H1 (cell line): ENCODE measurements around the gene UGGT2. TPM values are rescaled to one million over a fixed set of nuclear protein-coding genes. Genes with fewer than 3 reads are reported as not detected.

Experiments
- CTCF ChIA-PET: fragments of 300-600 bp; sonication (Branson Sonifier 250); formaldehyde crosslinking; loops from one replicate; lab custom pipeline; 2021; ENCODE audit not compliant: partially characterized antibody; lab: Charles Lee
- POLR2A ChIA-PET: fragments of 300-600 bp; sonication (Branson Sonifier 250); formaldehyde crosslinking; loops from one replicate; lab custom pipeline; 2021; ENCODE audit warnings: inconsistent platforms; ENCODE audit not compliant: partially characterized antibody; lab: Charles Lee
- DNase-seq, 2 experiments: peaks; one replicate each; pipeline versions ENCODE4 v3.0.0 to v3.0.0-alpha.2; 2010 to 2022; ENCODE audit warnings: low spot score in 2 of 2, low read depth in 1 of 2, mixed read lengths in 1 of 2
- FAIRE-seq: peaks from 2 replicates; lab custom pipeline; 2011; peaks lifted over from hg19 to GRCh38; lab: Jason Lieb, UNC
- H2AFZ ChIP-seq: 2 replicates; pipeline ENCODE4 v1.8.1; 2012; ENCODE audit warnings: low read length, inconsistent platforms
- H2AK5ac ChIP-seq: 2 replicates; pipeline ENCODE4 v1.6.1; 2013; ENCODE audit warnings: low read depth, low read length
- H2BK120ac ChIP-seq: replicated peaks from 2 replicates; pipeline ENCODE3; 2013; ENCODE audit warnings: low read depth, low read length, inconsistent platforms
- H2BK12ac ChIP-seq: 2 replicates; pipeline ENCODE4 v1.6.1; 2013; ENCODE audit warnings: low read depth, low read length
- H2BK15ac ChIP-seq: 2 replicates; pipeline ENCODE4 v1.6.1; 2013; ENCODE audit warnings: low read length
- H2BK20ac ChIP-seq: 2 replicates; pipeline ENCODE4 v1.6.1; 2013; ENCODE audit warnings: low read length
- H2BK5ac ChIP-seq: 2 replicates; pipeline ENCODE4 v1.6.1; 2013; ENCODE audit warnings: low read depth, low read length
- H3K14ac ChIP-seq: 2 replicates; pipeline ENCODE4 v1.6.1; 2013; ENCODE audit warnings: inconsistent platforms; ENCODE audit not compliant: insufficient read length
- H3K18ac ChIP-seq: 2 replicates; pipeline ENCODE4 v1.6.1; 2013; ENCODE audit warnings: low read length; ENCODE audit errors: extremely low read depth
- H3K23ac ChIP-seq: 2 replicates; pipeline ENCODE4 v1.6.1; 2013; ENCODE audit warnings: inconsistent platforms; ENCODE audit not compliant: insufficient read length
- H3K23me2 ChIP-seq: 2 replicates; pipeline ENCODE4 v1.6.1; 2013; ENCODE audit warnings: low read depth, low read length
- H3K27ac ChIP-seq: 2 replicates; pipeline ENCODE4 v1.6.1; 2011; ENCODE audit warnings: low read depth, low read length, inconsistent platforms
- H3K27me3 ChIP-seq, 4 experiments: replicated peaks in 1 of 4; 1 replicate in 1 of 4; 2 replicates in 3 of 4; pipeline versions ENCODE4 v1.6.1 to v1.8.1; 2011 to 2013; ENCODE audit warnings: low read length in 3 of 4, mild to moderate bottlenecking in 3 of 4, inconsistent platforms in 2 of 4, mixed read lengths in 2 of 4, moderate library complexity in 1 of 4; ENCODE audit not compliant: control insufficient read depth in 3 of 4, insufficient read depth in 3 of 4; ENCODE audit errors: extremely low read depth in 1 of 4
- H3K36me3 ChIP-seq, 4 experiments: 2 replicates each; pipeline versions ENCODE4 v1.6.1 to v1.8.1; 2011 to 2013; ENCODE audit warnings: mild to moderate bottlenecking in 4 of 4, low read length in 3 of 4, moderate library complexity in 2 of 4, control low read depth in 1 of 4, inconsistent platforms in 1 of 4; ENCODE audit not compliant: insufficient read depth in 4 of 4, control insufficient read depth in 2 of 4
- H3K4ac ChIP-seq: replicated peaks from 2 replicates; pipeline ENCODE3; 2013; ENCODE audit warnings: low read length, low read depth, mixed read lengths, inconsistent platforms; ENCODE audit not compliant: insufficient read length
- H3K4me1 ChIP-seq, 4 experiments: replicated peaks in 1 of 4; 1 replicate in 1 of 4; 2 replicates in 3 of 4; pipeline versions ENCODE4 v1.6.1 to v1.8.1; 2011 to 2013; ENCODE audit warnings: low read length in 3 of 4, inconsistent platforms in 2 of 4, mixed read lengths in 1 of 4; ENCODE audit not compliant: insufficient read depth in 4 of 4, control insufficient read depth in 3 of 4
- H3K4me2 ChIP-seq, 2 experiments: 2 replicates each; pipeline versions ENCODE4 v1.6.1 to v1.8.1; 2011 to 2013; ENCODE audit warnings: low read depth in 2 of 2, low read length in 2 of 2, control low read depth in 1 of 2, inconsistent platforms in 1 of 2, mild to moderate bottlenecking in 1 of 2; ENCODE audit not compliant: insufficient read depth in 1 of 2
- H3K4me3 ChIP-seq, 4 experiments: fragments of 200-600, 300-600 bp in 1 of 4; sonication (generic), shearing (Covaris generic), sonication (Bioruptor Twin) in 1 of 4; 2 replicates each; pipeline versions ENCODE4 v1.5.1 to v1.8.1; 2011 to 2016; ENCODE audit warnings: low read length in 4 of 4, low read depth in 3 of 4, control low read depth in 2 of 4, inconsistent platforms in 2 of 4, mild to moderate bottlenecking in 2 of 4, mixed read lengths in 1 of 4, moderate library complexity in 1 of 4; ENCODE audit not compliant: insufficient read depth in 2 of 4; ENCODE audit errors: extremely low read depth in 1 of 4
- H3K56ac ChIP-seq: replicated peaks from 2 replicates; pipeline ENCODE3; 2013; ENCODE audit warnings: low read depth, mild to moderate bottlenecking, mixed read lengths, low read length, inconsistent platforms; ENCODE audit not compliant: insufficient read length
- H3K79me1 ChIP-seq: 2 replicates; pipeline ENCODE4 v1.6.1; 2013; ENCODE audit warnings: low read depth, low read length, control low read depth
- H3K79me2 ChIP-seq, 2 experiments: 2 replicates each; pipeline versions ENCODE4 v1.6.1 to v1.8.1; 2012 to 2013; ENCODE audit warnings: low read length in 2 of 2, mild to moderate bottlenecking in 2 of 2, inconsistent platforms in 1 of 2; ENCODE audit not compliant: insufficient read depth in 2 of 2, control insufficient read depth in 1 of 2
- H3K9ac ChIP-seq, 4 experiments: replicated peaks in 1 of 4; 1 replicate in 1 of 4; 2 replicates in 3 of 4; pipeline versions ENCODE4 v1.6.1 to v1.8.1; 2011 to 2013; ENCODE audit warnings: low read depth in 3 of 4, low read length in 3 of 4, control low read depth in 2 of 4, mild to moderate bottlenecking in 2 of 4, moderate library complexity in 2 of 4, inconsistent platforms in 1 of 4; ENCODE audit errors: extremely low read depth in 1 of 4
- H3K9me3 ChIP-seq, 2 experiments: 2 replicates each; pipeline versions ENCODE4 v1.6.1 to v1.8.1; 2012 to 2013; ENCODE audit warnings: mild to moderate bottlenecking in 2 of 2, moderate library complexity in 2 of 2, control low read depth in 1 of 2, inconsistent platforms in 1 of 2, low read depth in 1 of 2, low read length in 1 of 2, mixed read lengths in 1 of 2; ENCODE audit not compliant: insufficient read depth in 2 of 2
- H4K20me1 ChIP-seq, 2 experiments: replicated peaks in 1 of 2; 2 replicates each; pipeline versions ENCODE3 to v1.8.1; 2011 to 2013; ENCODE audit warnings: inconsistent platforms in 2 of 2, low read length in 2 of 2, mild to moderate bottlenecking in 1 of 2; ENCODE audit not compliant: insufficient read depth in 2 of 2, control insufficient read depth in 1 of 2
- H4K5ac ChIP-seq: 2 replicates; pipeline ENCODE4 v1.6.1; 2013; ENCODE audit warnings: low read length, low read depth, mixed read lengths, inconsistent platforms; ENCODE audit not compliant: insufficient read length
- H4K8ac ChIP-seq: 2 replicates; pipeline ENCODE4 v1.8.0; 2013; ENCODE audit warnings: mild to moderate bottlenecking, moderate library complexity, low read length, inconsistent platforms; ENCODE audit not compliant: insufficient read depth; ENCODE audit errors: extremely low read depth
- H4K91ac ChIP-seq: replicated peaks from 2 replicates; pipeline ENCODE3; 2013; ENCODE audit warnings: low read length, mixed read lengths, inconsistent platforms; ENCODE audit not compliant: insufficient read length
- ATF3 ChIP-seq: IDR thresholded peaks from 2 replicates; pipeline ENCODE4 v1.6.1; 2011; ENCODE audit warnings: low read depth, mild to moderate bottlenecking, low read length; ENCODE audit not compliant: insufficient read depth
- BACH1 ChIP-seq: IDR thresholded peaks from 2 replicates; pipeline ENCODE4 v1.6.1; 2012; ENCODE audit warnings: low read length, improper control_type of control experiment
- CTBP2 ChIP-seq: IDR thresholded peaks from 2 replicates; pipeline ENCODE4 v1.7.0; 2011; ENCODE audit warnings: borderline replicate concordance, mild to moderate bottlenecking, moderate library complexity, mixed read lengths, low read length; ENCODE audit not compliant: insufficient read depth, insufficient read length
- E2F6 ChIP-seq: IDR thresholded peaks from 2 replicates; pipeline ENCODE4 v1.6.1; 2012; ENCODE audit warnings: inconsistent platforms
- EGR1 ChIP-seq: IDR thresholded peaks from 2 replicates; pipeline ENCODE4 v1.6.1; 2011; ENCODE audit warnings: low read depth, low read length, borderline replicate concordance
- JUN ChIP-seq: IDR thresholded peaks from 2 replicates; pipeline ENCODE4 v1.6.1; 2011; ENCODE audit warnings: low read depth, mild to moderate bottlenecking, improper control_type of control experiment, low read length
- POU5F1 ChIP-seq: IDR thresholded peaks from 2 replicates; pipeline ENCODE4 v1.6.1; 2011; ENCODE audit warnings: low read depth, mild to moderate bottlenecking, low read length, moderate library complexity
- SIN3A ChIP-seq, 2 experiments: IDR thresholded peaks in 1 of 2; conservative IDR thresholded peaks in 1 of 2; 2 replicates each; pipeline ENCODE4 v1.6.1; 2011 to 2012; ENCODE audit warnings: low read length in 2 of 2, improper control_type of control experiment in 1 of 2, low read depth in 1 of 2, mild to moderate bottlenecking in 1 of 2
- SIRT6 ChIP-seq: IDR thresholded peaks from one replicate; pipeline ENCODE4 v1.7.1; 2012; ENCODE audit warnings: low read length, inconsistent platforms
- SIX5 ChIP-seq: IDR thresholded peaks from 2 replicates; pipeline ENCODE4 v1.6.1; 2011; ENCODE audit warnings: mild to moderate bottlenecking, low read depth, low read length
- TAF1 ChIP-seq: IDR thresholded peaks from 2 replicates; pipeline ENCODE4 v1.6.1; 2011; ENCODE audit warnings: mild to moderate bottlenecking, low read depth, low read length
- YY1 ChIP-seq: IDR thresholded peaks from 2 replicates; pipeline ENCODE4 v1.6.1; 2011; ENCODE audit warnings: low read depth, mild to moderate bottlenecking, low read length
- ZNF274 ChIP-seq: IDR thresholded peaks from 2 replicates; pipeline ENCODE4 v1.7.0; 2012; ENCODE audit warnings: low read length, borderline replicate concordance; ENCODE audit errors: extremely low read depth
- WGBS, 2 experiments: shearing (Covaris generic) in 1 of 2; methylation state at CpG; one replicate each; pipeline versions ENCODE4 v1.1.6 to v1.1.7; 2013 to 2015; ENCODE audit warnings: low lambda C conversion rate in 2 of 2, mixed read lengths in 2 of 2, inconsistent platforms in 1 of 2, low coverage in 1 of 2, missing lambda C conversion rate in 1 of 2; ENCODE audit not compliant: insufficient replicate concordance in 2 of 2, insufficient coverage in 1 of 2, insufficient read length in 1 of 2; ENCODE audit errors: extremely low coverage in 1 of 2, missing lambda C conversion rate in 1 of 2; 5-methylcytosine and 5-hydroxymethylcytosine counted together
- polyA plus RNA-seq, 7 experiments: library from polyadenylated mRNA; depleted of rRNA in 3 of 7; stranded (reverse) in 5 of 7; unstranded in 2 of 7; fragments of >200 nt in 5 of 7; fragments of 200-250 nt in 2 of 7; gene quantifications; 1 replicate in 5 of 7; 2 replicates in 1 of 7; 4 replicates in 1 of 7; pipeline versions ENCODE4 v1.2.1 to v1.2.3, GENCODE V29; 2011 to 2013; ENCODE audit warnings: missing spikeins in 2 of 7, mixed read lengths in 2 of 7
- total RNA-seq: library from RNA; stranded (reverse); fragmentation: NEBNext Ultra II Directional; extraction: Animal tissue kit (Norgen Biotek cat#: 25700); gene quantifications from 2 replicates; pipeline ENCODE4 v1.2.1, GENCODE V29; 2021

UGGT2 gene
- total and polyA plus RNA-seq, 2 of the 8 experiments (the other 6 are each of a cell fraction or from before 2014, with no cell fraction given): 5.9 to 25.1 TPM

DNA sequence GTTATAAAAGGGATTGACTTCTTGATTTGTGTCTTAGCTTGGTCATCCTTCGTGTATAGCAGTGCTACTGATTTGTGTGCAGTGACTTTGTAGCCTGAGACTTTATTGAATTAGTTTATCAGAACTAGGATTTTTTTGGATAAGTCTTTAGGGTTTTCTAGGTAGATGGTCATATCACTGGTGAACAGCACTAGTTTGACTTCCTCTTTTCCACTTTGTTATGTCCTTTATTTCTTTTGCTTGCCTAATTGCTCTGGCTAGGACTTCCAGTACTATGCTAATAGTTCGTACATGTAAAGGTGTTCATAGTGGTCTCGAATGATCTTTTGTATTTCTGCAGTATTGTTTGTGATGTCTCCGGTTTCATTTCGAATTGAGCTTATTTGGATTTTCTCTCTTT, 230.9 kb downstream of the UGGT2 start:
- no peak overlapping the region for H3K4ac ChIP-seq
- H3K23ac ChIP-seq: no peak overlapping the region
- H2AFZ ChIP-seq: no peak overlapping the region
- no peak overlapping the region for H3K14ac ChIP-seq
- H3K27me3 ChIP-seq: no peaks in the 10 kb centered on the region
- H3K27ac ChIP-seq: no peak overlapping the region
- no peaks in the 10 kb centered on the region for H3K4me1 ChIP-seq
- H2BK5ac ChIP-seq: no peak overlapping the region
- CTCF ChIA-PET: interaction anchor here (3.1 to 4.3 kb wide), 2 partner anchors 12 to 198 kb away, joined by 10 to 28 read pairs; no protein-coding TSS in a partner anchor
- no peak overlapping the region for H2BK20ac ChIP-seq
- FAIRE-seq (no peak), DNase-seq (no peak)
- peaks cover 0 to 9% (median 3%) of the 10 kb centered on the region in 4 experiments; a peak in 2 of 8 replicates for H3K36me3 ChIP-seq
- H4K8ac ChIP-seq: no peak overlapping the region
- H3K4me3 ChIP-seq: no peak overlapping the region
- no peak overlapping the region for H2BK120ac ChIP-seq
- H2AK5ac ChIP-seq: no peak overlapping the region
- H3K9ac ChIP-seq: no peak overlapping the region
- TF ChIP-seq TAF1 (no peak), JUN (no peak), CTBP2 (no peak), YY1 (no peak), SIRT6 (no peak), BACH1 (no peak), E2F6 (no peak), ZNF274 (no peak), SIN3A (conservative IDR thresholded peaks at IDR 0.05 in 1 of 2, IDR thresholded peaks at IDR 0.05 in 1 of 2; ENCODE audit: low read depth in 1 of 2, low read length in 2 of 2) (no peak), POU5F1 (no peak), SIX5 (no peak), EGR1 (no peak), ATF3 (no peak)
- H3K23me2 ChIP-seq: no peaks in the 10 kb centered on the region
- no peaks in the 10 kb centered on the region for H4K20me1 ChIP-seq
- H3K56ac ChIP-seq: no peak overlapping the region
- H3K79me1 ChIP-seq: no peaks in the 10 kb centered on the region
- no peak overlapping the region for H4K91ac ChIP-seq
- no peak overlapping the region for H3K4me2 ChIP-seq
- H4K5ac ChIP-seq: no peak overlapping the region
- H3K18ac ChIP-seq: no peak overlapping the region
- no peak overlapping the region for H2BK15ac ChIP-seq
- POLR2A ChIA-PET: no interaction called here
- no peak overlapping the region for H2BK12ac ChIP-seq
- WGBS, 2 experiments: 87% methylated on average over 5 of the region's 5 CpGs; no CpG with 5 or more reads in 1 of the 2 experiments
- no peaks in the 10 kb centered on the region for H3K9me3 ChIP-seq
- no peaks in the 10 kb centered on the region for H3K79me2 ChIP-seq
